GM18499 (cell line): Measurements from ENCODE around the gene CLIP4.

Experiments
- ATAC-seq: cut with Tn5 transposase; IDR thresholded peaks from one replicate; pipeline ENCODE4 v1.9.1; 2021; ENCODE audit warnings: moderate number of reproducible peaks; ENCODE audit not compliant: insufficient read depth, unreplicated experiment

CLIP4 gene

GRCh38 chr2:29129586-29130281 lies 14.5 kb downstream of the CLIP4 start:
- ATAC-seq, result no peak

GRCh38 chr2:29130295-29130694 lies 15.1 kb downstream of the CLIP4 start:
- ATAC-seq, result no peak

GRCh38 chr2:29134933-29135332 lies 19.7 kb downstream of the CLIP4 start:
- ATAC-seq, result no peak

GRCh38 chr2:29139152-29139551 lies 23.9 kb downstream of the CLIP4 start:
- ATAC-seq, result no peak

GRCh38 chr2:29139731-29140130 lies 24.5 kb downstream of the CLIP4 start:
- no peak for ATAC-seq

- ATAC-seq, result no peak
Measured at GRCh38 chr2:29143657-29144056, 28.4 kb downstream of the CLIP4 start.

- ATAC-seq, result no peak
Measured at GRCh38 chr2:29146197-29146596, 31.0 kb downstream of the CLIP4 start.

GRCh38 chr2:29147963-29148362 lies 32.7 kb downstream of the CLIP4 start:
- ATAC-seq, result no peak

GRCh38 chr2:29154610-29155009 lies 39.4 kb downstream of the CLIP4 start:
- no peak for ATAC-seq

- ATAC-seq, result no peak
Measured at GRCh38 chr2:29155578-29155977, 40.4 kb downstream of the CLIP4 start.

- no peak for ATAC-seq
Measured at GRCh38 chr2:29157131-29157530, 41.9 kb downstream of the CLIP4 start.

- no peak for ATAC-seq
Measured at GRCh38 chr2:29159125-29159524, 43.9 kb downstream of the CLIP4 start.

GRCh38 chr2:29160184-29160583 lies 45.0 kb downstream of the CLIP4 start:
- ATAC-seq, result no peak

- ATAC-seq, result no peak
Measured at GRCh38 chr2:29162204-29162928, 47.2 kb downstream of the CLIP4 start.

GRCh38 chr2:29164091-29164846 lies 49.1 kb downstream of the CLIP4 start:
- no peak for ATAC-seq

- ATAC-seq, result no peak
Measured at GRCh38 chr2:29165362-29166241, 50.4 kb downstream of the CLIP4 start.

GRCh38 chr2:29166242-29167039 lies 51.2 kb downstream of the CLIP4 start:
- no peak for ATAC-seq

GRCh38 chr2:29174937-29175336 lies 59.7 kb downstream of the CLIP4 start:
- no peak for ATAC-seq

GRCh38 chr2:29175338-29175737 lies 60.1 kb downstream of the CLIP4 start:
- no peak for ATAC-seq
